Pancreas (tissue), 10 donors: ENCODE data around the gene ANKRD2. TPM values are rescaled to one million over a fixed set of nuclear protein-coding genes. Genes with fewer than 3 reads are reported as not detected.
"Not testable (repeated sequence)": the region's sequence is repeated elsewhere in the genome, so short reads cannot be mapped to it uniquely, and the experiment has no call there.

Experiments used
- ATAC-seq, 4 donors: fragments of 200-7000 bp; cut with Tn5 transposase; one replicate each; pipeline versions ENCODE4 v1.8.0 to v1.9.1; 2020; ENCODE audit warnings: mild to moderate bottlenecking in 4 of 4, moderate library complexity in 4 of 4
- DNase-seq, 6 donors: peaks; one replicate each; pipeline ENCODE4 v3.0.0-alpha.2; 2020
- FAIRE-seq: peaks from 2 replicates; lab custom pipeline; 2012; peaks lifted over from hg19 to GRCh38; lab: Jason Lieb, UNC
- H3K27ac ChIP-seq, 4 donors: fragments of 200-600 bp; sonication (generic); 1 replicate in 3 of 4; 2 replicates in 1 of 4; pipeline versions ENCODE4 v1.5.0 to v1.8.0; 2020
- H3K27me3 ChIP-seq, 4 donors: fragments of 200-600 bp; one replicate each; pipeline ENCODE4 v1.8.0; 2021
- H3K36me3 ChIP-seq, 3 donors: fragments of 200-600 bp; sonication (generic) in 1 of 3; one replicate each; pipeline versions ENCODE4 v1.5.0 to v1.8.0; 2020 to 2021
- H3K4me1 ChIP-seq, 3 donors: fragments of 200-600 bp; one replicate each; pipeline ENCODE4 v1.8.0; 2021
- H3K4me3 ChIP-seq, 4 donors: fragments of 200-600 bp; sonication (generic) in 2 of 4; one replicate each; pipeline versions ENCODE4 v1.5.0 to v1.8.0; 2020 to 2021
- H3K9me3 ChIP-seq, 4 donors: fragments of 200-600 bp; one replicate each; pipeline ENCODE4 v1.8.0; 2021
- CTCF ChIP-seq, 4 donors: fragments of 200-600 bp; sonication (generic) in 3 of 4; IDR thresholded peaks; one replicate each; pipeline versions ENCODE4 v1.5.0 to v1.8.0; 2021; ENCODE audit warnings: antibody characterized with exemption in 4 of 4
- WGBS, 2 donors: extraction: QIAGEN DNeasy Blood & Tissue Kit; methylation state at CpG; one replicate each; pipeline ENCODE4 v1.1.7; 2013; 5-methylcytosine and 5-hydroxymethylcytosine counted together
- intact Hi-C, 3 donors: fragments of 100-400 bp; cut with DNase I; formaldehyde crosslinking; loops; one replicate each; pipeline versions ENCODE4 v1.11.1 to v1.14.2; 2022
- polyA plus RNA-seq, 2 donors: library from polyadenylated mRNA; stranded (reverse); fragments of 200-250 nt; gene quantifications; one replicate each; pipeline ENCODE4 v1.2.3, GENCODE V29; 2013
- total RNA-seq, 6 donors: library from RNA; stranded (reverse); fragmentation: NEBNext Ultra II Directional in 4 of 6; extraction: Animal tissue kit (Norgen Biotek cat#: 25700) in 4 of 6; gene quantifications; one replicate each; pipeline versions ENCODE4 v1.2.1 to v1.2.4, GENCODE V29; 2021 to 2023
- donor health status: healthy with polysubstance abuse.
- donor health status: DM: no; HTN: no; CAD: no; lungs with moderate emphysema.
- donor health status: DM: no; HTN: no; CAD: no.
- donor health status: control.
- donor health status: control.
- donor health status: Bipolar disorder and iron deficiency.
- donor health status: DM: yes; HTN: yes; CAD: no.
- donor health status: DM: no; HTN: no; CAD: no.
- donor health status: DM: no; HTN: no; CAD: no.
- donor health status: DM: yes; HTN: yes; CAD: no.

ANKRD2 gene
- total RNA-seq (under 1 TPM; 0.12 to 0.56 (median 0.29) TPM), polyA plus RNA-seq (1 to 10 TPM in 1 of 2 donors, under 1 TPM in 1; 0.61 to 1.6 TPM)

DNA sequence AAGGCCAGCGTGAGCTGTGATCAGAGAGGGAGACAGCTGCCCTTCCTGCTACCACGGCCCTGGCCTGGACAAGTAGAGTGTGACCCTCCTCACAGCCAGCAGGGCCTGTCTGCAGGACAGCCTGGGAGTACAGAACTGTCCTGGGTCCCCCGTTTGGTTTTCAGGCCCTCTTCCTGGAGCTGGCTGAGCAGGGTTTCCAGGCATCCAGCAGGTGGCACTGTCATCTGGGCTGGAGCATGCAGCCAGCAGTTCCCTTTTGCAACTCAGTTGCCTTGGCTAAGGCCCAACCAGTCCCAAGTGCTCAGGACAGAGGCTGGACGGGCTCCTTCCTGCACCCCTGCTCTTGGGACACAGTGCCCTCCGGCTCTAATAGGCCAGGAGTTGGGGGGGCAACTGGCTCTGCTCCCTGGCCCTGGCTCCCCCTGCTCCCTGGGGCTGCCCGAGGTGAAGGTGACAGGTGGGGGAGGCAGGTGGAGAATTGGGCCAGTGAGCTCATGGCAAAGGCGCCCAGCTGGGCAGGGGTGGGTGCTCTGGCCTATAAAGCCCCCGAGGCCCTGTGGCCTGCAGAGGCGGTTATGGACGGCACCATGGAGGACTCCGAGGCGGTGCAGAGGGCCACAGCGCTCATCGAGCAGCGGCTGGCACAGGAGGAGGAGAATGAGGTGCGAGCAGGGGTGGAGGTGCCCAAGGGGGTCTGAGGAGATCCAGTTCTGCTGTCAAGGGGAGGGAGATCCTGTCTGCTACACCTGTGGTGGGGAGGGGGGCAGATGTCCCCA lies at the start of gene ANKRD2:
TSS of gene ANKRD2 (plus strand) at position 566 of the 776 bp plus-strand sequence. CDS start at position 576, 10 bp downstream.
- Histone ChIP-seq H3K4me3 (no peak within 1 kb of the TSS), H3K27ac (peak within 1 kb of the TSS in 2 of 4 donors; percentile 23 to 24), H3K4me1 (peaks cover 0 to 5% (median 0%) of the 10 kb centered on the region in 3 donors), H3K36me3 (peaks cover 0 to 6% (median 0%) of the 10 kb centered on the region in 3 donors), H3K27me3 (no peaks in the 10 kb centered on the region), H3K9me3 (no peaks in the 10 kb centered on the region)
- intact Hi-C loops: loop anchor here in 1 of 3 donors (10.0 kb wide), 1 partner anchor 152 kb away; no protein-coding TSS in a partner anchor
- 61 to 64% methylated on average over 15 to 16 of the region's 16 CpGs for WGBS, 2 donors
- no peak for FAIRE-seq
- ATAC-seq: peak; percentile 60 to 88 (median 86)
- DNase-seq: peak; percentile 70 to 89 (median 82)
- peak; percentile 73 to 83 (median 78) for TF ChIP-seq CTCF (IDR thresholded peaks at IDR 0.05)

GRCh38 chr10:97522937-97523336 lies 49.6 kb upstream of the ANKRD2 start:
- no peak for TF ChIP-seq CTCF (IDR thresholded peaks at IDR 0.05)
- Histone ChIP-seq H3K4me1 (no peaks in the 10 kb centered on the region), H3K9me3 (no peaks in the 10 kb centered on the region), H3K4me3 (no peak overlapping the region), H3K27ac (no peak overlapping the region), H3K36me3 (no peaks in the 10 kb centered on the region), H3K27me3 (no peaks in the 10 kb centered on the region)
- intact Hi-C loops: no loop called here
- no peak for DNase-seq
- 90 to 92% methylated on average over 8 of the region's 8 CpGs for WGBS, 2 donors
- no peak for FAIRE-seq
- ATAC-seq: no peak

- Histone ChIP-seq H3K4me3 (no peak overlapping the region), H3K4me1 (no peaks in the 10 kb centered on the region), H3K27me3 (no peaks in the 10 kb centered on the region), H3K9me3 (no peaks in the 10 kb centered on the region), H3K27ac (no peak overlapping the region), H3K36me3 (no peaks in the 10 kb centered on the region)
- no peak for TF ChIP-seq CTCF (IDR thresholded peaks at IDR 0.05)
- WGBS, 2 donors: 89 to 94% methylated on average over 5 of the region's 5 CpGs
- no peak for ATAC-seq
- FAIRE-seq: no peak
- intact Hi-C loops: no loop called here
- DNase-seq: no peak
Observed at GRCh38 chr10:97525086-97525485, 47.5 kb upstream of the ANKRD2 start.

- Histone ChIP-seq H3K27ac (no peak overlapping the region), H3K4me3 (no peak overlapping the region), H3K36me3 (no peaks in the 10 kb centered on the region), H3K4me1 (no peaks in the 10 kb centered on the region), H3K27me3 (no peaks in the 10 kb centered on the region), H3K9me3 (no peaks in the 10 kb centered on the region)
- WGBS, 2 donors: 70 to 72% methylated on average over 1 of the region's 1 CpG
- no peak for TF ChIP-seq CTCF (IDR thresholded peaks at IDR 0.05)
- ATAC-seq (no peak), DNase-seq (no peak), FAIRE-seq (no peak)
- intact Hi-C loops: no loop called here
Observed at GRCh38 chr10:97525683-97526110, 46.9 kb upstream of the ANKRD2 start.

- WGBS, 2 donors: 93 to 98% methylated on average over 9 to 28 of the region's 29 CpGs
- intact Hi-C loops: not testable (repeated sequence)
Observed at GRCh38 chr10:97528876-97529275, 43.7 kb upstream of the ANKRD2 start.

More at GRCh38 chr10:97528876-97529275, 43.7 kb upstream of the ANKRD2 start:
- not testable (repeated sequence) for H3K9me3 ChIP-seq, DNase-seq, H3K27ac ChIP-seq, H3K36me3 ChIP-seq, ATAC-seq, H3K4me1 ChIP-seq, H3K4me3 ChIP-seq, FAIRE-seq, H3K27me3 ChIP-seq
